MM.1S (cell line): ENCODE data around the gene TBC1D8.

ENCODE experiments used
- EZH2 ChIP-seq: fragments of 300-600 bp; sonication (generic); optimal IDR thresholded peaks from 2 replicates; pipeline ENCODE3; 2017; ENCODE audit warnings: low read depth, mild to moderate bottlenecking, antibody characterized with exemption, low read length, mixed read lengths
- EZH2phosphoT487 ChIP-seq: fragments of 300-600 bp; sonication (generic); IDR thresholded peaks from 2 replicates; pipeline ENCODE4 v1.6.1; 2018; ENCODE audit warnings: antibody characterized with exemption, low read length
- TF ChIP-seq, protein P1 (sequence below): fragments of 300-600 bp; sonication (generic); IDR thresholded peaks from 2 replicates; pipeline ENCODE4 v1.5.1; 2016; ENCODE audit warnings: antibody characterized with exemption, low read length, mixed read lengths

GRCh38 chr2:100988630-100989417 lies 162.4 kb downstream of the TBC1D8 start:
- TF ChIP-seq, protein P1, sequence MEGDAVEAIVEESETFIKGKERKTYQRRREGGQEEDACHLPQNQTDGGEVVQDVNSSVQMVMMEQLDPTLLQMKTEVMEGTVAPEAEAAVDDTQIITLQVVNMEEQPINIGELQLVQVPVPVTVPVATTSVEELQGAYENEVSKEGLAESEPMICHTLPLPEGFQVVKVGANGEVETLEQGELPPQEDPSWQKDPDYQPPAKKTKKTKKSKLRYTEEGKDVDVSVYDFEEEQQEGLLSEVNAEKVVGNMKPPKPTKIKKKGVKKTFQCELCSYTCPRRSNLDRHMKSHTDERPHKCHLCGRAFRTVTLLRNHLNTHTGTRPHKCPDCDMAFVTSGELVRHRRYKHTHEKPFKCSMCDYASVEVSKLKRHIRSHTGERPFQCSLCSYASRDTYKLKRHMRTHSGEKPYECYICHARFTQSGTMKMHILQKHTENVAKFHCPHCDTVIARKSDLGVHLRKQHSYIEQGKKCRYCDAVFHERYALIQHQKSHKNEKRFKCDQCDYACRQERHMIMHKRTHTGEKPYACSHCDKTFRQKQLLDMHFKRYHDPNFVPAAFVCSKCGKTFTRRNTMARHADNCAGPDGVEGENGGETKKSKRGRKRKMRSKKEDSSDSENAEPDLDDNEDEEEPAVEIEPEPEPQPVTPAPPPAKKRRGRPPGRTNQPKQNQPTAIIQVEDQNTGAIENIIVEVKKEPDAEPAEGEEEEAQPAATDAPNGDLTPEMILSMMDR: no peak
- TF ChIP-seq EZH2 (no peak), EZH2phosphoT487 (no peak)
